GM08714 (cell line): ENCODE results near the gene CLK1.
"Not testable (repeated sequence)": the region's sequence is repeated elsewhere in the genome, so short reads cannot be mapped to it uniquely, and the experiment has no call there.

Experiments
- H3K4me3 ChIP-seq: fragments of 200-500 bp; sonication (Bioruptor generic); 2 replicates; pipeline ENCODE4 v1.5.1; 2014; ENCODE audit warnings: mild to moderate bottlenecking, low read length, inconsistent platforms
- ZNF274 ChIP-seq: IDR thresholded peaks from 2 replicates; pipeline ENCODE4 v1.6.1; 2012; ENCODE audit warnings: mild to moderate bottlenecking, low read depth, low read length

Gene CLK1

GRCh38 chr2:200864176-200865034 lies at the start of gene CLK1:
TSS of gene CLK1 (minus strand) at chr2:200864658. CDS start at chr2:200861862, 2,796 bp downstream.
- H3K4me3 ChIP-seq, result peak within 1 kb of the TSS; percentile 90
- TF ChIP-seq ZNF274, result no peak

GRCh38 chr2:200913654-200914053 lies 49.2 kb upstream of the CLK1 start:
- H3K4me3 ChIP-seq, result no peak overlapping the region
- no peak for TF ChIP-seq ZNF274

DNA sequence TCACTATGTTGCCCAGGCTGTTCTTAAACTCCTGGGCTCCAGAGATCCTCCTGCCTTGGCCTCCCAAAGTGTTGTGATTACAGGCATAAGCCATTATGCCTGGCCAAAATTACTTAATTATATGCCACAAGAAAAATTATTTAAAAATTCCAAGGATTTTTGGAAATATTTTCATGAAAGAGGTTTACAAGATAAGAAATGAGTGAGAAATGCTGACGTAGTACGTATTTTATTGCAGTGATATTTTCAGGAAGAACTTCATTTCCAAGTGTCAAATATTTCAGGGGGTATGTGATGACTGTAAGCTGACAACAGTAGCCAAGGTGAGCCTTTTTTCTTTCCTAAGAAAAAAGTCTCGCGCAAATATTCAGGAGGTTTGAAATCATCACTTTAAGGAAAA lies 45.5 kb upstream of the CLK1 start:
- TF ChIP-seq ZNF274, result no peak
- no peak overlapping the region for H3K4me3 ChIP-seq

GRCh38 chr2:200905618-200906296 lies 41.3 kb upstream of the CLK1 start:
- TF ChIP-seq ZNF274, result no peak
- no peak overlapping the region for H3K4me3 ChIP-seq

DNA sequence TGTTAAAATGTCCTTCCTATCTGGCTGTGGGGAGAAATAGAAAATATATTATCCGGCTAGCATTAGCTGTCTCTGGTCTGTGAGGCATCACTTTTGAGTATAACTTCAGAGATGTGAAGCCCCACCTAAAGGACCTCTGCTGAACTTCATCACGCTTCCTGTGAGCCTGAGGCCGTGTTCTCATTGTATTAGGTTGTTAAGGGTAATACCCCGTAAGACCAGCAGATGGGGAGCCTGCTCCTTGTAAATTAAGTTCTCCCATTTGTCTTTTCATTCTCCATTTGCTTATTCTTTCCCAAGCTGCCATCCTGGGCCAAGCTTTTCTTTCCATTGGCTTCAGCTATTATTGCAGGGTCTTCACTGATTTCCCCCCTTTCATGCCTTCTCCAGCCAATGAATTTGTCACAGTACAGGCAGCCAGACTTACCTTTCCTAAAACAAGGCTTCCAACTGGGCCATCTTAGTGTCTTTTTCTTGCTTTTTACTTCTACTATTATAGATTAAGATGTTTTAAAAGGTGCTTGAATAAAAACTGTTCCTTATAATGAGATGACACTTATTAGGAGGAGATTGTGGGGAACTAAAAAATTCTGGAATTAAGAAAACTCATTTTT lies 37.1 kb upstream of the CLK1 start:
- H3K4me3 ChIP-seq, result no peak overlapping the region
- TF ChIP-seq ZNF274, result no peak

GRCh38 chr2:200899482-200899881 lies 35.0 kb upstream of the CLK1 start:
- H3K4me3 ChIP-seq, result no peak overlapping the region
- no peak for TF ChIP-seq ZNF274

- peak within 1 kb of the TSS; percentile 98 for H3K4me3 ChIP-seq
- TF ChIP-seq ZNF274, result no peak
Observed at GRCh38 chr2:200888704-200889625, 24.5 kb upstream of the CLK1 start, which contains the start of the genes NIF3L1 and PPIL3. TSS of gene NIF3L1 (plus strand) at chr2:200889371. CDS start at chr2:200891944, 2,573 bp downstream. TSS of gene PPIL3 (minus strand) at chr2:200889077. CDS start at chr2:200887615, 1,462 bp downstream.

GRCh38 chr2:200881715-200882249 lies 17.3 kb upstream of the CLK1 start:
- H3K4me3 ChIP-seq, result not testable (repeated sequence)

DNA sequence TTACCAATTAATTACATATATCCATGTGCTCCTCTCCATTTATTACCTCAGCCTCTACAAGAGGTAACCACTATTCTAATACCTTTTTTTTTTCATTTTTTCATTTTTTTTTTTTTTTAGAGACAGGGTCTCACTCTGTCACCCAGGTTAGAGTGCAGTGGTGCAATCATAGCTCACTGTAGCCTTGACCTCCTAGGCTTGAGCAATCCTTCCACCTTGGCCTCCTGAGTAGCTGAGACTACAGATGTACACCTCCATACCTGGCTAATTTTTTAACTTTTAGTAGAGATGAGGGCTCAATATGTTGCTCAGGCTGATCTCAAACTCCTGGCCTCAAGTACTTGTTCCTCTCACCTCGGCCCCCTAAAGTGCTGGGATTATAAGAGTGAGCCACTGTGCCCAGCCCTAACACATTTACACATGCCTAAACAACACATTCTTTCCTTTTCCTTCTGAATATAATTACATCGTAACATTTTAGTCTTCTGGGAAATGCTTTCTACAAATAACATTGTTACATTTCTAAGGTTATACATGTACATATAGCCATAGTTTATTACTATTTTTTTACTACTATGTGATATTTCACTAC lies 13.9 kb upstream of the CLK1 start:
- H3K4me3 ChIP-seq, result no peak overlapping the region
- no peak for TF ChIP-seq ZNF274

DNA sequence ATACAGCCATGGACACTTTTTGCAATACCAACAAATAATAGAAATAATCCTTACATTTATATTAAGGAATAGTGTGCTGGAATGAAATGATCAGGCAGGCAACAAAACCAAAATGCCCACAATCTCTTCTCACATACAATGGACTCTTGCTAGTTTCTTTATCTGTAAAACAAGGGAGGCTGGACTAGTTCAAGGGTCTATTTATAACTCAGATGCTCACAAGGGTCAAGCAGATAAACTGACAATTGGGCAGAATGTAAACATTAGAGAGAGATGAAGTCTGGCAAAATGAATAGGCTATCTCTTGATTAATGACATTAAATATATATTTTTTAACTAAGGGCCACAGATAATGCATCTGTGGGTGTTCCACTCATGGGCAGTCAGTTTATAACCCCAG lies 13.0 kb upstream of the CLK1 start:
- no peak overlapping the region for H3K4me3 ChIP-seq
- no peak for TF ChIP-seq ZNF274

GRCh38 chr2:200873560-200873959 lies 9.1 kb upstream of the CLK1 start:
- no peak for TF ChIP-seq ZNF274
- no peak overlapping the region for H3K4me3 ChIP-seq

DNA sequence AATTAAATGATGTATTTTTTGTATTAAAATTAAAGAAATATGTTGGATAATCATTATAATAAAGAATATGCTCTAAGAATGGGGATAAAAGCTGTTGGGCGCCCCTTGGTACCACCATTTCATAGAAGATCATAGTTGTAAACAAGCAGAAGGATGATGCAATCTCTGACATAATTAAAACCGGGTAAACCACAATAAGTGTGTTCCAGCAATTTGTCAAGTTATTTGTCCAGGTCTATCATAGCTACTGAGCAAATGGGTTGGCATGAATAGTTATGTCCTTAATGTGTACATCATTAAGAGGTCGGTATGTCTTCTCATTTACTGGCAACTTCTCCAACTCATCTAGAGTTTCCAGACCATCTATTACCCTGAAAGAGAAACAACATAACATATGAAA lies 6.7 kb upstream of the CLK1 start:
- no peak for TF ChIP-seq ZNF274
- no peak overlapping the region for H3K4me3 ChIP-seq

GRCh38 chr2:200869014-200869413 lies 4.6 kb upstream of the CLK1 start:
- H3K4me3 ChIP-seq, result no peak overlapping the region
- no peak for TF ChIP-seq ZNF274

DNA sequence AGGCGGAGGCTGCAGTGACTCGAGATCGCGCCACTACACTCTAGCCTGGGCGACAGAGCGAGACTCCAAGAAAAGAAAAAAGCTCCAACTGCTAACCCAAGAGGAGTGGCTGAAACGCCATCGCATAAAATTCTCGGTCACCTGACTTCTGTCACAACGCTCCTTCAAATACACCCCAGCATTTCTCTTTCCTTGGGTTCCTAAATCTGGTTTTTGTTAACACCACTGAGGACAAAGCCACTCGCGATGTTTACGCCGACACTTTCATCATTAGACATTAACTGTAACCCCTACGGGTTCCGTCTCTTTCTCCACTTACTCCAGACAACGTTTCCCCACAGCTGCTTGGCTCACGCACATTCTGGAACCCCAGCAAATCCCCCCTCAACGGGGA lies 679 bp downstream of the CLK1 start:
- H3K4me3 ChIP-seq, result peak overlapping the region; percentile 90
- TF ChIP-seq ZNF274, result no peak
